ENCODE data around the gene LAMC3. TPM values are rescaled to one million over a fixed set of nuclear protein-coding genes. Genes with fewer than 3 reads are reported as not detected.

The LAMC3 gene
- total RNA-seq, 1 donor from 2014 or later = 1.0 TPM

DNA sequence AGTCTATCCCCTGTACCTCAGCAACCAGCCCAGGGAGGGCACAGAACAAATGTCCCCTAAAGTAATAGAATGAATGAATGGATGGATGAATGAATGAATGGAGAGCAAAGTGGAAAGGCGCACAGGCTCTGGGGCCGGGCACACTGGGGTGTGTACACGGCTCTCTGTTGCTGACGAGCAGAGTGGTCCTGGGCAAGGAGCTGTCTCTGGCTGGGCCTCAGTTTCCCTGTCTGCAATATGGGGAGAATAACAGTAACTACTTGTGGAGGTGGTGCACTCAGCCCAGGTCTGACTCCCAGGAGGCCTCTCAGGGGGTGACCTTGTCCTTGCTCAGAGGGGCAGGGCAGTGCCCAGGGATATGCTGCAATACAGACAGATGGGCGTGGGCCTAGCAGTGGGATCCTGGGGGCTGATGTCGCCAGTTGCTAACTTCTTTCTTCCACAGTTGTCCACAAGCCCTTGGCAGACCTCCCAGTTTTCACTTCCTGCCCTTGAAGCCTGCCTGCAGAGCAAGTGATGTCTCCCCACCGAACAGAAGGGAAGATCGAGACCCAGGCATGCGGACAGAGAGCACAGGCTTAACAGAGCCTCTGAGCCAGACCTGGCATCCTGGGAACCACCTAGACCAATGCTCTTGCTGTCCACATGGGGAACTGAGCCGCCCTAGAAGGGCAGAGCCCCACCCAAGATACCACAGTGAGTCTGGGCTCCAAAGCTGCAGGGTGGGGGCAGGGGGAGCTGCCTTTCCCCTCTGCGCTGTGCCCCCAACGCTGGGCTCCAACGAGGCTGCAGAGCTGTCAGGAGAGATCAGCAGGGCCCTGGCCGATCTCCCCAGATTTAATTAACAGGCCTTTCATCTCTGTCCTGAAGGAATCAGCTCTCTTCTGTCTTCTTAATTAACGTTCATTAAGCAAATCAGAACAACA, 13.6 kb upstream of the LAMC3 start:
- Mint-ChIP-seq H3K4me1 (ENCODE audit: unreplicated experiment) (peaks cover 14% of the 10 kb centered on the region), H3K9me3 (ENCODE audit: unreplicated experiment) (no peaks in the 10 kb centered on the region), H3K36me3 (ENCODE audit: unreplicated experiment) (no peaks in the 10 kb centered on the region), H3K27ac (ENCODE audit: unreplicated experiment) (peak overlapping the region; percentile 39), H3K27me3 (ENCODE audit: unreplicated experiment) (peaks cover 15% of the 10 kb centered on the region), H3K4me3 (ENCODE audit: unreplicated experiment) (no peak overlapping the region)
- TF ChIP-seq, protein P1, sequence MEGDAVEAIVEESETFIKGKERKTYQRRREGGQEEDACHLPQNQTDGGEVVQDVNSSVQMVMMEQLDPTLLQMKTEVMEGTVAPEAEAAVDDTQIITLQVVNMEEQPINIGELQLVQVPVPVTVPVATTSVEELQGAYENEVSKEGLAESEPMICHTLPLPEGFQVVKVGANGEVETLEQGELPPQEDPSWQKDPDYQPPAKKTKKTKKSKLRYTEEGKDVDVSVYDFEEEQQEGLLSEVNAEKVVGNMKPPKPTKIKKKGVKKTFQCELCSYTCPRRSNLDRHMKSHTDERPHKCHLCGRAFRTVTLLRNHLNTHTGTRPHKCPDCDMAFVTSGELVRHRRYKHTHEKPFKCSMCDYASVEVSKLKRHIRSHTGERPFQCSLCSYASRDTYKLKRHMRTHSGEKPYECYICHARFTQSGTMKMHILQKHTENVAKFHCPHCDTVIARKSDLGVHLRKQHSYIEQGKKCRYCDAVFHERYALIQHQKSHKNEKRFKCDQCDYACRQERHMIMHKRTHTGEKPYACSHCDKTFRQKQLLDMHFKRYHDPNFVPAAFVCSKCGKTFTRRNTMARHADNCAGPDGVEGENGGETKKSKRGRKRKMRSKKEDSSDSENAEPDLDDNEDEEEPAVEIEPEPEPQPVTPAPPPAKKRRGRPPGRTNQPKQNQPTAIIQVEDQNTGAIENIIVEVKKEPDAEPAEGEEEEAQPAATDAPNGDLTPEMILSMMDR (IDR thresholded peaks at IDR 0.05) = no peak
- no peak for DNase-seq (ENCODE audit: extremely low spot score, unreplicated experiment)

DNA sequence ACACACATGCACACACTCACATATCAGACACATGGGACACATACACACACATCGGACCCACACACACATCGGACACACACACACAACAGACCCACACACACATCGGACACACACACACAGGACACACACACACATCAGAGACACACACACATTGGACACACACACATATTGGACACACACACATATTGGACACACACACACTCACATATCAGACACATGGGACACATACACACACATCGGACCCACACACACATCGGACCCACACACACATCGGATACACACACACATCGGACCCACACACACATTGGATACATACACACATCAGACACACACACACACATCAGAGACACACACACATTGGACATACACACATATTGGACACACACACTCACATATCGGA, 12.8 kb upstream of the LAMC3 start:
- Mint-ChIP-seq H3K4me1 (ENCODE audit: unreplicated experiment) (peaks cover 14% of the 10 kb centered on the region), H3K27ac (ENCODE audit: unreplicated experiment) (no peak overlapping the region), H3K36me3 (ENCODE audit: unreplicated experiment) (no peaks in the 10 kb centered on the region), H3K4me3 (ENCODE audit: unreplicated experiment) (no peak overlapping the region), H3K27me3 (ENCODE audit: unreplicated experiment) (peaks cover 15% of the 10 kb centered on the region), H3K9me3 (ENCODE audit: unreplicated experiment) (no peaks in the 10 kb centered on the region)
- no peak for DNase-seq (ENCODE audit: extremely low spot score, unreplicated experiment)
- TF ChIP-seq, protein P1 (IDR thresholded peaks at IDR 0.05) = no peak

DNA sequence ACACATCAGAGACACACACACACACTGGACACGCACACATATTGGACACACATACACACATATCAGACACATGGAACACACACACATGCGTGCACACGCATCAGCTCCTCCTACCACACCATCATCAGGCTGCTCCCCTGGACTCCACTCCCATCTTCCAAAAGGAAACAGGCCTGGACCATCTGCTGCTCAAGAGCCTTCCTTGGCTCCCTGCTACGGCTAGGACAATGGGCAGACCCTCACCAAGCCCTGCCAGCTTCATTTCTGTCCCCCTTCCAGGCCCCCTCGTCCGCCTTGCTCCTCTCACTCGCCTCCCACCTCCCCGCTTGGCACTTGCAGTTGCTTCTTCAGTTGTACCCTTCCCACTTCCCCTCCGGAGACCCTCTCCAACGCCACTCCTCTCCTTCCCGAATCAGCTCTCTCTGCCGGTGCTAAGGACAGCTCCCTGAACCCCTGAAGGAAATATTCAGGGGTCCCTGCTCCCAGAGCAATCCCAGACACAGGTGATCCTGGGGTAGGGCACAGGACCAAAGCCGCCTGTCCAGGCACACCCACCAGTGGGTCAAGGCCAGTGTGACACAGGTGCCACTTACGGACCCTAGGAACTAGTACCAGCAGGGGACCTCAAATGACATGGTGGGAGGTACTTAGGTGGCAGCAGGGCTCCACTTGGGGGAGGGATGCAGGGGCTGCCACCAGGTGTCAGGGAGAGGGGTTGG, 12.1 kb upstream of the LAMC3 start:
- H3K27me3 Mint-ChIP-seq (ENCODE audit: unreplicated experiment) = peaks cover 15% of the 10 kb centered on the region
- DNase-seq (ENCODE audit: extremely low spot score, unreplicated experiment) = no peak
- no peaks in the 10 kb centered on the region for H3K9me3 Mint-ChIP-seq (ENCODE audit: unreplicated experiment)
- no peak overlapping the region for H3K4me3 Mint-ChIP-seq (ENCODE audit: unreplicated experiment)
- H3K27ac Mint-ChIP-seq (ENCODE audit: unreplicated experiment) = no peak overlapping the region
- H3K4me1 Mint-ChIP-seq (ENCODE audit: unreplicated experiment) = peaks cover 8% of the 10 kb centered on the region
- TF ChIP-seq, protein P1 (IDR thresholded peaks at IDR 0.05) = no peak
- H3K36me3 Mint-ChIP-seq (ENCODE audit: unreplicated experiment) = no peaks in the 10 kb centered on the region

GRCh38 chr9:130997395-130997684, 11.6 kb upstream of the LAMC3 start:
- Mint-ChIP-seq H3K4me1 (ENCODE audit: unreplicated experiment) (peaks cover 3% of the 10 kb centered on the region), H3K36me3 (ENCODE audit: unreplicated experiment) (no peaks in the 10 kb centered on the region), H3K9me3 (ENCODE audit: unreplicated experiment) (no peaks in the 10 kb centered on the region), H3K27ac (ENCODE audit: unreplicated experiment) (no peak overlapping the region), H3K4me3 (ENCODE audit: unreplicated experiment) (no peak overlapping the region), H3K27me3 (ENCODE audit: unreplicated experiment) (peaks cover 15% of the 10 kb centered on the region)
- DNase-seq (ENCODE audit: extremely low spot score, unreplicated experiment) = no peak
- TF ChIP-seq, protein P1 (IDR thresholded peaks at IDR 0.05) = no peak

DNA sequence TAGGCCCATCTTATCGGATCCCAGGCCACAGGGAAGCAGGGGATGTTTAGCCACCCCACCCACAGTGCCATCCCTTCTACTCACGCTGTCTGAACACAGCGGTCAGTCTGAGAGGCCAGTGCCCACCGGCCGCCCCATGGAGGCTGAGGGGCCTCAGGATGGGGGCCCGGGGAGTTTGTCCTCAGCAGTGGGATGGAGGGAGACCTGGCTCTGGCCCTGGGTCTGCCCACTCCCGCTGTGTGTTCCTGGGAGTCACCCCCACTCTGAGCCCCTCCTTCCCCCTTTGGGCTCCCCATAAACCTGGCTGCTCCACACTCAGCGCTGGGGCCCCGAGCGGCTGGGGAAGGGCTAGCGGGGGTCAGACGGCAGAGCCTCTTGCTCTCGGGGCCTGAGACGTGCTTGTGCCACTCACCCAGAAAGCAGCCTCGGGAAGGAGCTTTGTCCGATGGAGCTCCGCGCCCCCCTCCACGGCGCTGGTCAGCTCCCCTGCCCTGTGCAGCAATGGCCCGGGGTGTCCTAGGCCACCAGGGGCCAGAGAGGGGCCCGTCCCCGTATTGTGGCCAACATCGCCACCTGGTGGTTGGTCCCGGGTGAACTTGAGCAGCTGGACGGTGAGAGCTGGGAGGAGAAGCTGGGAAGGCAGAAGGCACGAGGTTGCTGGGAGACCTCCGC, 10.9 kb upstream of the LAMC3 start:
- TF ChIP-seq, protein P1 (IDR thresholded peaks at IDR 0.05) = peak; percentile 92
- H3K9me3 Mint-ChIP-seq (ENCODE audit: unreplicated experiment) = no peaks in the 10 kb centered on the region
- peaks cover 15% of the 10 kb centered on the region for H3K27me3 Mint-ChIP-seq (ENCODE audit: unreplicated experiment)
- no peak overlapping the region for H3K27ac Mint-ChIP-seq (ENCODE audit: unreplicated experiment)
- H3K4me3 Mint-ChIP-seq (ENCODE audit: unreplicated experiment) = no peak overlapping the region
- H3K36me3 Mint-ChIP-seq (ENCODE audit: unreplicated experiment) = no peaks in the 10 kb centered on the region
- no peaks in the 10 kb centered on the region for H3K4me1 Mint-ChIP-seq (ENCODE audit: unreplicated experiment)
- peak; percentile 92 for DNase-seq (ENCODE audit: extremely low spot score, unreplicated experiment)
